AG08396 (cell line): Measurements from ENCODE around the gene EXOSC1.
"Not testable (repeated sequence)": the region's sequence is repeated elsewhere in the genome, so short reads cannot be mapped to it uniquely, and the experiment has no call there.

Experiments used
- DNase-seq: peaks from one replicate; pipeline ENCODE4 v3.0.0; 2012; ENCODE audit warnings: low spot score, mixed read lengths

Gene EXOSC1

GRCh38 chr10:97407952-97408248, 37.9 kb downstream of the EXOSC1 start:
- no peak for DNase-seq

GRCh38 chr10:97407211-97407951, 38.4 kb downstream of the EXOSC1 start:
- DNase-seq = peak; percentile 77

DNA sequence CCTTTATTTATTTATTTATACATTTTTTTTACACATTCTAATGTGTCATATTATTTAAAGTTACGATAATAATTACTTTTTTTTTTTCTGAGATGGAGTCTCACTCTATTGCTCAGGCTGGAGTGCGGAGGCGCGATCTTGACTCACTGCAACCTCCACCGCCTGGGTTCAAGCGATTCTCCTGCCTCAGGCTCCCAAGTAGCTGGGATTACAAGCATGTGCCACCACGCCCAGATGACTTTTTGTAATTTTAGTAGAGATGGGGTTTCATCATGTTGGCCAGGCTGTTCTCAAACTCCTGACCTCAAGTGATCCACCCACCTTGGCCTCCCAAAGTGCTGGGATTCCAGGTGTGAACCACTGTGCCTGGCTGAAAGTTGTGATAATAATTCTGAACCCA, 39.3 kb downstream of the EXOSC1 start:
- not testable (repeated sequence) for DNase-seq

GRCh38 chr10:97406064-97406463, 39.7 kb downstream of the EXOSC1 start:
- no peak for DNase-seq

GRCh38 chr10:97404044-97404443, 41.8 kb downstream of the EXOSC1 start:
- DNase-seq = no peak

- DNase-seq = no peak
Observed at GRCh38 chr10:97401455-97401919, 44.3 kb downstream of the EXOSC1 start.

- peak; percentile 96 for DNase-seq
Observed at GRCh38 chr10:97400665-97401454, 44.9 kb downstream of the EXOSC1 start, which contains the start of gene RRP12. TSS of gene RRP12 (minus strand) at chr10:97401340. CDS start at chr10:97401231, 109 bp downstream.

DNA sequence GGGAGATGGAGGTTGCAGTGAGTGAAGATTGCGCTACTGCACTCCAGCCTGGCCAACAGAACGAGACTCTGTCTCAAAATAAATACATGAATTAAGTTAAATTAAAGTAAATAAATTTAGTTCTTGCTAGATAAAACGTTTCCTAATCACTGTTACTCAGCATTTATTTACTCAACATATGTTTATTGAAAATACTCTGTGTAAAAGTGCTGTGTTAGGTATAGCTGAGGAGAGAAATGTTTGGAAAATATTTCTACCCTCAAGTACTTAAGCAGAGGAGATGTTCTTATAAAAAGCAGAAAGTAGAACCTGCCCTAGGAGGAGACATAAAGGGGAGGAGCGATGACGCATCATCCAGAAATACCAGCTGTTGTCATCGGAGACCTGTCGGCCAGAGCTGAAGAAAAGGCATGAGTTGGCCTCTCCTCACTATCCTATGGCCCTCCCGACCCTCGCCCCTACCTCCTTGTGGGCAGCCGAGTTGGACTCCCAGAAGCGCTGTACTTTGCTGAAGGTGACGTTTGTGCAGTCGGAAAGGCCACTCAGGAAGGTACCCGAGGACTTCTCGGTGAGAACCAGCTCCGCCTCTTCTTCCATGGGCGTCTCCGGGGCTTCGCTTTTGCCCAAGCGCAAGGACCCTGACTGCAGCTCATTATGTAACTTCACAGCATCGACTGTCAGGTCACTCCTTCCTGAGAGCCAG, 45.8 kb downstream of the EXOSC1 start:
- DNase-seq = peak; percentile 78

GRCh38 chr10:97396056-97396455, 49.8 kb downstream of the EXOSC1 start:
- no peak for DNase-seq

- no peak for DNase-seq
Observed at GRCh38 chr10:97393034-97393573, 52.7 kb downstream of the EXOSC1 start.

DNA sequence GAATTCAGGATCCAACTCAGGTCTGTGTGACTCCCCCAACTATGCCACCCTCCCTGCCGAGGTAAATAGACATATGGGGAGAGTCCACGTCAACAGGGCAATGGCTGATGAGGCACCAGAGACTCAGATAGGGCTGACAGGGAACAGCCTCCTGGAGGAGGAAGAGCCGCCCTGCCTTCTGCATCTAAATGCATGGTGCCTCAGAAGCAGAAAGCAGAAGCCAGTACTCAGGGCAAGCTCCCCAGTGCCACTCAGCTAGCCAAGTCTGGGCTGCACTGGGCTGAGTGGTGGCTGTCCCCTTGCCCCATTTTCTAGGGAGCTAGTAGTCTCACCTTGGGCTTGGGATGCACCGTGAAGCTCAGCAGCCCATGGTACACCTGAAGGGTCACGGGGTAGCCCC, 55.7 kb downstream of the EXOSC1 start:
- DNase-seq = no peak

GRCh38 chr10:97388152-97388551, 57.7 kb downstream of the EXOSC1 start:
- DNase-seq = no peak
